OCI-LY3 (cell line): ENCODE measurements around the gene TTLL9.
A peak's percentile ranks its signal among the peaks of the same experiment; 100 is the strongest.

Source experiments
- H2AFZ ChIP-seq: fragments of 200-600, 300-600 bp; shearing (Covaris generic); 2 replicates; pipeline ENCODE4 v1.6.0; 2014; ENCODE audit warnings: antibody characterized with exemption, low read depth, low read length
- H3K27ac ChIP-seq: fragments of 200-600, 300-600 bp; sonication (generic); 2 replicates; pipeline ENCODE4 v1.5.1; 2014; ENCODE audit warnings: mild to moderate bottlenecking, low read length, moderate library complexity, mixed read lengths
- H3K27me3 ChIP-seq: fragments of 200-600, 300-600 bp; sonication (generic); 2 replicates; pipeline ENCODE4 v1.6.1; 2014; ENCODE audit warnings: low read depth, low read length, mixed read lengths
- H3K36me3 ChIP-seq: fragments of 200-600, 300-600 bp; sonication (generic); replicated peaks from 2 replicates; pipeline ENCODE3; 2014; ENCODE audit warnings: low read depth, low read length, mixed read lengths
- H3K4me1 ChIP-seq: fragments of 300-600, 200-600 bp; sonication (generic); 2 replicates; pipeline ENCODE4 v1.6.1; 2014; ENCODE audit warnings: low read length, mixed read lengths
- H3K4me2 ChIP-seq: fragments of 200-600, 300-600 bp; sonication (generic); 2 replicates; pipeline ENCODE4 v1.6.1; 2014; ENCODE audit warnings: low read length, mixed read lengths
- H3K4me3 ChIP-seq: fragments of 300-600, 200-600 bp; sonication (generic); 2 replicates; pipeline ENCODE4 v1.5.1; 2014; ENCODE audit warnings: antibody characterized with exemption, mild to moderate bottlenecking, low read length, moderate library complexity
- H3K79me2 ChIP-seq: fragments of 300-600, 200-600 bp; shearing (Covaris generic); 2 replicates; pipeline ENCODE4 v1.6.1; 2014; ENCODE audit warnings: mild to moderate bottlenecking, low read length, mixed read lengths
- H3K9ac ChIP-seq: fragments of 300-600, 200-600 bp; shearing (Covaris generic); 2 replicates; pipeline ENCODE4 v1.6.0; 2014; ENCODE audit warnings: mild to moderate bottlenecking, low read length, moderate library complexity
- H3K9me3 ChIP-seq: fragments of 200-600, 300-600 bp; shearing (Covaris generic); 2 replicates; pipeline ENCODE4 v1.6.1; 2014; ENCODE audit warnings: low read length, mixed read lengths; ENCODE audit not compliant: insufficient read depth
- H4K20me1 ChIP-seq: fragments of 200-600, 300-600 bp; sonication (generic); 2 replicates; pipeline ENCODE4 v1.6.1; 2016; ENCODE audit warnings: low read length, mixed read lengths; ENCODE audit not compliant: insufficient read depth
- CTCF ChIP-seq: fragments of 200-600, 300-600 bp; sonication (generic); IDR thresholded peaks from 2 replicates; pipeline ENCODE4 v1.5.1; 2014; ENCODE audit warnings: antibody characterized with exemption, low read length, low read depth
- EZH2phosphoT487 ChIP-seq: fragments of 200-600 bp; shearing (Covaris generic); IDR thresholded peaks from 2 replicates; pipeline ENCODE4 v1.6.1; 2018; ENCODE audit warnings: antibody characterized with exemption, mixed run types, low read depth

Gene TTLL9

GRCh38 chr20:31863296-31864085, 6.9 kb upstream of the TTLL9 start:
- Histone ChIP-seq H3K4me2 (no peak overlapping the region), H3K4me1 (peaks cover 46% of the 10 kb centered on the region), H3K36me3 (peaks cover 49% of the 10 kb centered on the region), H3K4me3 (no peak overlapping the region), H3K79me2 (peaks cover 10% of the 10 kb centered on the region), H4K20me1 (peaks cover 5% of the 10 kb centered on the region; the same call in 1 of the 2 replicates), H3K27me3 (peaks cover 20% of the 10 kb centered on the region), H2AFZ (no peak overlapping the region), H3K9me3 (no peaks in the 10 kb centered on the region), H3K9ac (no peak overlapping the region), H3K27ac (no peak overlapping the region)
- TF ChIP-seq EZH2phosphoT487, result no peak
- no peak for TF ChIP-seq CTCF

GRCh38 chr20:31864521-31865400, 5.7 kb upstream of the TTLL9 start:
- no peak for TF ChIP-seq EZH2phosphoT487
- no peak overlapping the region for H3K4me3 ChIP-seq
- peaks cover 22% of the 10 kb centered on the region for H3K79me2 ChIP-seq
- no peak overlapping the region for H2AFZ ChIP-seq
- no peaks in the 10 kb centered on the region for H3K9me3 ChIP-seq
- peaks cover 5% of the 10 kb centered on the region; the same call in 1 of the 2 replicates for H4K20me1 ChIP-seq
- no peak overlapping the region for H3K4me2 ChIP-seq
- peaks cover 49% of the 10 kb centered on the region for H3K36me3 ChIP-seq
- H3K4me1 ChIP-seq, result peaks cover 44% of the 10 kb centered on the region
- peaks cover 10% of the 10 kb centered on the region for H3K27me3 ChIP-seq
- H3K9ac ChIP-seq, result no peak overlapping the region
- no peak overlapping the region for H3K27ac ChIP-seq

GRCh38 chr20:31866221-31866620, 4.2 kb upstream of the TTLL9 start:
- H3K9me3 ChIP-seq, result no peaks in the 10 kb centered on the region
- TF ChIP-seq CTCF, result no peak
- no peak for TF ChIP-seq EZH2phosphoT487
- peaks cover 35% of the 10 kb centered on the region for H3K4me1 ChIP-seq
- H3K36me3 ChIP-seq, result peaks cover 49% of the 10 kb centered on the region
- H2AFZ ChIP-seq, result no peak overlapping the region
- H3K9ac ChIP-seq, result no peak overlapping the region
- no peak overlapping the region for H3K27ac ChIP-seq
- H3K4me2 ChIP-seq, result no peak overlapping the region
- no peak overlapping the region for H3K4me3 ChIP-seq
- H3K27me3 ChIP-seq, result no peaks in the 10 kb centered on the region
- H4K20me1 ChIP-seq, result peaks cover 5% of the 10 kb centered on the region; the same call in 1 of the 2 replicates
- peaks cover 36% of the 10 kb centered on the region for H3K79me2 ChIP-seq

- Histone ChIP-seq H3K4me1 (peaks cover 38% of the 10 kb centered on the region), H3K36me3 (peaks cover 34% of the 10 kb centered on the region), H3K9ac (peak overlapping the region; percentile 96), H4K20me1 (no peaks in the 10 kb centered on the region), H3K79me2 (peaks cover 36% of the 10 kb centered on the region), H3K27me3 (no peaks in the 10 kb centered on the region), H3K4me3 (peak overlapping the region; percentile 92), H3K27ac (peak overlapping the region; percentile 93), H3K9me3 (no peaks in the 10 kb centered on the region), H3K4me2 (peak overlapping the region; percentile 95), H2AFZ (no peak overlapping the region)
- TF ChIP-seq EZH2phosphoT487 (no peak), CTCF (peak; percentile 20; the same call in 1 of the 2 replicates)
Observed at GRCh38 chr20:31868853-31869672, 1.4 kb upstream of the TTLL9 start.
